HG03439 (cell line): ENCODE results near the gene MYH7B.

ENCODE experiments used
- ATAC-seq: cut with Tn5 transposase; IDR thresholded peaks from one replicate; pipeline ENCODE4 v1.9.1; 2021; ENCODE audit warnings: mild to moderate bottlenecking, moderate library complexity; ENCODE audit not compliant: unreplicated experiment

Gene MYH7B

GRCh38 chr20:34974246-34974645 lies 18.6 kb downstream of the MYH7B start:
- ATAC-seq: no peak

- ATAC-seq: no peak
Observed at GRCh38 chr20:34976286-34976685, 20.6 kb downstream of the MYH7B start.

- no peak for ATAC-seq
Observed at GRCh38 chr20:34977365-34978091, 21.9 kb downstream of the MYH7B start.

- ATAC-seq: no peak
Observed at GRCh38 chr20:34978092-34978744, 22.6 kb downstream of the MYH7B start.

GRCh38 chr20:34979366-34980153 lies 23.9 kb downstream of the MYH7B start:
- no peak for ATAC-seq

GRCh38 chr20:34980543-34981233 lies 25.0 kb downstream of the MYH7B start:
- ATAC-seq: no peak

- no peak for ATAC-seq
Observed at GRCh38 chr20:34982270-34983088, 26.8 kb downstream of the MYH7B start.

GRCh38 chr20:34983089-34983820 lies 27.6 kb downstream of the MYH7B start:
- ATAC-seq: no peak

- no peak for ATAC-seq
Observed at GRCh38 chr20:34983995-34984735, 28.5 kb downstream of the MYH7B start.

GRCh38 chr20:34984756-34985261 lies 29.1 kb downstream of the MYH7B start:
- no peak for ATAC-seq

GRCh38 chr20:34985461-34986310 lies 30.0 kb downstream of the MYH7B start:
- no peak for ATAC-seq

- no peak for ATAC-seq
Observed at GRCh38 chr20:34986311-34987287, 30.9 kb downstream of the MYH7B start.

- ATAC-seq: no peak
Observed at GRCh38 chr20:34987288-34988190, 31.9 kb downstream of the MYH7B start.

- no peak for ATAC-seq
Observed at GRCh38 chr20:34988191-34988540, 32.5 kb downstream of the MYH7B start.

GRCh38 chr20:34989118-34989517 lies 33.5 kb downstream of the MYH7B start:
- ATAC-seq: no peak

GRCh38 chr20:34989670-34990069 lies 34.0 kb downstream of the MYH7B start:
- ATAC-seq: no peak
